HG02678 (cell line): ENCODE measurements around the gene POTEF.
"Not testable (repeated sequence)": the region's sequence is repeated elsewhere in the genome, so short reads cannot be mapped to it uniquely, and the experiment has no call there.

ENCODE experiments used
- ATAC-seq: cut with Tn5 transposase; IDR thresholded peaks from one replicate; pipeline ENCODE4 v1.9.1; 2021; ENCODE audit warnings: mild to moderate bottlenecking, moderate library complexity; ENCODE audit not compliant: unreplicated experiment

POTEF gene

DNA sequence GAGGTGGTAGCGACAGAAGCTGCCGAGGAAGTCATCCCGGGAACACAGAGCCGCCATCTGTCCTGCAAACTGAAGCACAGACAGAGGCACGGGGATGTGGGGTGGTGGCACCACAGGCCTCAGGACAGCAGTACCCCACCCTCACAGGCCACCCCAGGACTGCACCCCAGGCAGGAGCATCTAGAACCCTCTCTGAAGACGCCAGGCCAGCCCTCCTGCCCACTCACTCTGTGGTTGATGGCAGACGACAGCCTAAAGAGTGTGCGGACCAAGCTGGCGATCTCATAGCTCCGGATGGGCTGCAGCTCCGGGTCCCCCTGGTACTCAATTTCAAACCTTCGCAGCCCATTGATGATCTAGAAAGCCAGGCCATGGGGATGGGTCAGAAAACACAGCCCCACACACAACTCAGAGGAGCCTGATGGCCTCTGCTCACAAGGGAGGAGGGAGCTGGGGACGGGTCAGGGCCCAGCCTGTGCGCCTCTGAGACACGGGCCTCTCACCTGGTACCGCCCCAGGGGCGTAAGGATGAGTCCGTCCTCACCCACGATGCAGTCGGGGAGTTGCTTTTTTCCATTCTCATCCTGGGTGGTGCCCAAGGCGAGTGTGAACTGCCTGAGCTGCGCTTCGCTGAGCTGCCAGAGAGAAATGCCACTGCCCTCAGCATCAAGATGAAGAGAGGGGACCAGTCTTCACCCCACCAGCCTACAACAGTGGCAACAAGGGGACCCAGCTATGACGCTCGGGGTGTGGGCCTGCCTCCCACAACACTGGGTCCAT, 24.0 kb upstream of the POTEF start:
- no peak for ATAC-seq

DNA sequence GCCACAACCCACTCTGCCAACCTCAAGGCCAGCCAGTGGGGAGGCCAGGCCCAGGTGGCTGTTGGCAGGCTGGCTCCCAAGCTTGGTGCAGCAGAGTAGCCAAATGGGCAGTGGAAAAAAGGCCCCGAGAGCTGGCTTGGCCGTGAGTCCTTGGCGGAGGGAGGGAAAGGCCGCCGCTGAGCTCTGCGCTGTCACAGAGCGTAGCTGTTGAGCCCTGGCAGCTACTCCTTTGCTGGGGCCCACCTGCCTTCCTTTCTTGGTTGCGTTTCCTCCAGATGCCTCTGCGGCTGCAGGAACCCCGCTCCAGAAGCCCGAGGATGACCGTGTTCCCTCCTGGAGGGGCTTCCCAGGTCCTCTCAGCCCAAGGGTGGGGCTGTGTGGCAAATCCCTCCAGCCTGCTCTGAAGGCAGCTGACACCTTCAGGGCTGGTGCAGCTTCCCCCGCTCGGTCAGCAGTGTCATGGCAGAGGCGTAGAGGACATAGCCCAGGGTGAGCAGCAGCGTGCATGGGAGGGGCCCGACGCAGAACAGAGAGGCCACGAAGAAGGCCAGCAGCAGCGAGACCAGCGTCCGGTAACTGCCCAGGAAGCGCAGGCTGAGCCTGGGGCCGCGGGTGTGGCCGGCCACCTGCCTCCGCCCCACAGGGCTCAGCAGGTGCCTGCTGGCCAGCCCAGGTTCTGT, 23.3 kb upstream of the POTEF start:
- not testable (repeated sequence) for ATAC-seq

- ATAC-seq: not testable (repeated sequence)
Observed at GRCh38 chr2:130151145-130151512, 22.1 kb upstream of the POTEF start.

- ATAC-seq: no peak
Observed at GRCh38 chr2:130150181-130151144, 21.4 kb upstream of the POTEF start.

- not testable (repeated sequence) for ATAC-seq
Observed at GRCh38 chr2:130148515-130148914, 19.5 kb upstream of the POTEF start.

DNA sequence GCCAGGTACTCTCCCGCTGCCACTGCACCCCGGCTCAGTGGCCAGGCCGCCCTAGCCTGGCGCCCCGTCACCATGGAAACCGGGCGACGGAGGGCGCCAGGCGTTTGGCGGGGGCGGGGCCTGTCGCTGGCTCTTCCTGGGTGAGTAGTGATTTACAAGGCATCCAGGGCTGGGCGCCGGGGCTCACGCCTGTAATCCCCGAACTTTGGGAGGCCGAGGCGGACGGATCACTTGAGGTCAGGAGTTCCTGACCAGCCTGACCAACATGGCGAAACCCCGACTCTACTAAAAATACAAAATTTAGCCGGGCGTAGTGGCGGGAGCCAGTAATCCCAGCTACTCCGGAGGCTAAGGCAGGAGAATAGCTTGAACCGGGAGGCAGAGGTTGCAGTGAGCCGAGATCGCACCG, 16.0 kb upstream of the POTEF start, which contains the start of gene CCDC74B:
Gene CCDC74B, minus strand, starts transcription at position 107 of the 409 bp plus-strand sequence. CDS start 116 bp downstream, outside the sequence.
- ATAC-seq: peak; percentile 97

- ATAC-seq: not testable (repeated sequence)
Observed at GRCh38 chr2:130143266-130144039, 14.4 kb upstream of the POTEF start.

GRCh38 chr2:130142396-130143265, 13.6 kb upstream of the POTEF start:
- ATAC-seq: not testable (repeated sequence)

- ATAC-seq: not testable (repeated sequence)
Observed at GRCh38 chr2:130141645-130142370, 12.8 kb upstream of the POTEF start.

- ATAC-seq: not testable (repeated sequence)
Observed at GRCh38 chr2:130141002-130141401, 12.0 kb upstream of the POTEF start.

GRCh38 chr2:130140516-130140915, 11.5 kb upstream of the POTEF start:
- ATAC-seq: not testable (repeated sequence)

DNA sequence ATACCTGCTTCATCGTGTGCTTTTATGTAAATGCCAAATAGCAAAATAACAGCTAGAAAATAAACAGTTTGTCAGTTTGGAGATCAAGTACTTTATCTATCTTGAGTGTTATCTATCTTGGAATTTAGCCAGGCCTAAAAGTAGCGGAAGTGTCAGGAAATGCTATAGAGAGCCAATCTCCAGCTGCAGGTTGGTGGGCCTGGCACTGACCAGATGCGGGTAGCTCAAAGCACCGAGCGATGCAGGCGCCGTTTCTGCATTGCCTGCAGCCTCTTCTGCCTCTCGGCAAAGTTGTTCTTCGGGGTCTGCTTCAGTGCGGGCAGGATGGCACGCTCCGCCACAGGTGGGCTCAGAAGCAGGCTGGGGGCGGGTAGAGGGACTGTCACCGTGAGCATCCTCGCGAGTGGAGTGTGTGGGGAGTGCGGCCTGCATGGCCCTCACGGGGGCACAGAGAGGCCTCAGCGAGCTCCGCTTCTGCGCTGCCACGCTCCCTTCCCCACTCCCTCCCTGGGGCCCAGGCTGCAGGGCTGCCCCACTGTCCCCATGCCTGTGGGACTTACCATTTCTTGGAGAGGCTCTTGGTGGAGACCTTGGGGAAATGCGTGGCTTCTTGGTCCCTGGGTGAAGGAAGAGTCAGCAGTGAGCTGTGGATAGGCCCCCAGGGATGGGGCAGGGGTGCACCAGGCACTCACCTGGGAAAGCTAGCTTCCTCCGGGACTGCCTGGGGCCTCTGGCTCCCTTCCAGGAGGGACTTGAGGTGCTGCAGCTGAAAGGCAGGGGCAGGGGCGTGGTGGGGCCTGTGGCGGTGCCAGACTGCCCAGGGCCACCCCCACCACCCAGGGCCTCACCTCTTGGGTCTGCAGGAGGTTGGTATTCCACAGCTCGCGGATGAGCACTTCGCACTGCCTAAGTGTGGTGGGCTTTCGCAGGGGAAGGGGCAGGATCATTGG, 10.6 kb upstream of the POTEF start:
- ATAC-seq: not testable (repeated sequence)

DNA sequence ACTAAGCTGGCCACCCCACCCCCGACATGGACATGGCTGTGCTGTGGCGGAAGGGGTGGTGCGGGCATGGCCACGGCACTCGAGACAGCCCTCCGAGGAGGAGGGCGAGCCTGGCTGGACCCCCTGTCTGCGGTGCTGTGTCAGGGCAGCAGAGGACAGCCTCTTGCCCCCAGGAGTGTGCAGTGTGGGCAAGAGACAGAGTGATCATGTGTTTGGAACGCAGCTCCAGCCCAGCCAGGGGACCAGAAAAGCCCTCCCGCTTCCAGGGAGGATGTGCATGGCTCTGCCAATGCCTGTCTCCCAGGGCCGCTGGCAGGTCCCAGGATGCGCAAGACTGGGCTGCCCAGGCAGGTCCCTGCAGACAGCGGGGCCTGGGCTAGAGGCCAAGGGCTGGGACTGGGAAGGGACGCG, 9.8 kb upstream of the POTEF start:
- not testable (repeated sequence) for ATAC-seq

- ATAC-seq: not testable (repeated sequence)
Observed at GRCh38 chr2:130138326-130138725, 9.3 kb upstream of the POTEF start.

DNA sequence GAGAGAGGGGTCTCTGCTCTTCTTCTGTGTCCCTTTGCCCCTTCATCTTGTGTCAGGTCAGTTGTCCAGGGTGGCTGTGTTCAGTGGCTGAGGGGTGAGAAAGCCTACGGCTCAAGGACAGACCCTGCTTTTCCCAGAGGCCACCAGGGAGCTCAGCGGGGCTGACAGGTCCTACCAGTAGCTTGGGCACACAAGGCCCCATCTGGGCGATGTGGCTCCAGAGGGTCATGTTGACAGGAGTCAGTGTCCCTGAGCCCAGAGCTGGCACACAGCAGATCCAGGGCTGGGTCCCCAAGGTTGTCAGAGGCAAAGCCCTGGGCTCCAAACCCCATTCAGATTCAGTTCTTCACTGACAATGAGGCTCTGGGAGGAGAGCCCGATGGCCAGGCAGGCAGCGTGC, 8.1 kb upstream of the POTEF start:
- ATAC-seq: not testable (repeated sequence)

- ATAC-seq: not testable (repeated sequence)
Observed at GRCh38 chr2:130136546-130136945, 7.5 kb upstream of the POTEF start.
